RWPE2 (cell line): ENCODE results near the gene RPIA.
"Not testable (repeated sequence)": the region's sequence is repeated elsewhere in the genome, so short reads cannot be mapped to it uniquely, and the experiment has no call there.

Experiments
- ATAC-seq: fragments of 200-7000 bp; cut with Tn5 transposase; 3 replicates; pipeline ENCODE4 v1.9.1; 2021; ENCODE audit warnings: low read depth
- DNase-seq: peaks from one replicate; pipeline ENCODE4 v3.0.0-alpha.2; 2020; ENCODE audit warnings: low spot score
- H3K27ac ChIP-seq: fragments of 450-650 bp; 2 replicates; pipeline ENCODE4 v1.5.1; 2017; ENCODE audit warnings: mild to moderate bottlenecking; ENCODE audit not compliant: poor library complexity, severe bottlenecking
- H3K27me3 ChIP-seq: fragments of 250-450 bp; sonication (Bioruptor Pico); 2 replicates; pipeline ENCODE4 v1.5.1; 2021; ENCODE audit warnings: mild to moderate bottlenecking, moderate library complexity; ENCODE audit not compliant: insufficient read depth, poor library complexity, severe bottlenecking
- H3K36me3 ChIP-seq: fragments of 250-450 bp; sonication (Bioruptor Pico); 2 replicates; pipeline ENCODE4 v1.5.1; 2020; ENCODE audit warnings: low read depth, mild to moderate bottlenecking, moderate library complexity
- H3K4me1 ChIP-seq: fragments of 250-450 bp; sonication (Bioruptor Pico); 2 replicates; pipeline ENCODE4 v1.5.1; 2021; ENCODE audit warnings: mild to moderate bottlenecking, moderate library complexity; ENCODE audit not compliant: insufficient read depth, poor library complexity, severe bottlenecking
- H3K4me3 ChIP-seq: fragments of 250-450 bp; sonication (Bioruptor Pico); 2 replicates; pipeline ENCODE4 v1.5.1; 2021; ENCODE audit warnings: mild to moderate bottlenecking, moderate library complexity; ENCODE audit not compliant: severe bottlenecking
- H3K9me3 ChIP-seq: fragments of 250-450 bp; sonication (Bioruptor Pico); 2 replicates; pipeline ENCODE4 v1.5.1; 2021; ENCODE audit warnings: mild to moderate bottlenecking, moderate library complexity; ENCODE audit not compliant: severe bottlenecking
- CTCF ChIP-seq: fragments of 450-650 bp; IDR thresholded peaks from one replicate; pipeline ENCODE4 v1.5.1; 2017; ENCODE audit warnings: mild to moderate bottlenecking, moderate library complexity; ENCODE audit not compliant: poor library complexity, severe bottlenecking

Gene RPIA

GRCh38 chr2:88770016-88770415, 78.5 kb downstream of the RPIA start:
- no peak overlapping the region for H3K27ac ChIP-seq
- DNase-seq (no peak), ATAC-seq (no peak)
- no peak overlapping the region for H3K4me3 ChIP-seq
- no peaks in the 10 kb centered on the region for H3K36me3 ChIP-seq
- no peaks in the 10 kb centered on the region for H3K9me3 ChIP-seq
- TF ChIP-seq CTCF: no peak
- H3K4me1 ChIP-seq: no peaks in the 10 kb centered on the region
- H3K27me3 ChIP-seq: peaks cover 28% of the 10 kb centered on the region

GRCh38 chr2:88773233-88774028, 82.0 kb downstream of the RPIA start:
- H3K27me3 ChIP-seq: peaks cover 12% of the 10 kb centered on the region
- not testable (repeated sequence) for H3K4me1 ChIP-seq, H3K27ac ChIP-seq, H3K4me3 ChIP-seq, DNase-seq, H3K9me3 ChIP-seq, H3K36me3 ChIP-seq, ATAC-seq

DNA sequence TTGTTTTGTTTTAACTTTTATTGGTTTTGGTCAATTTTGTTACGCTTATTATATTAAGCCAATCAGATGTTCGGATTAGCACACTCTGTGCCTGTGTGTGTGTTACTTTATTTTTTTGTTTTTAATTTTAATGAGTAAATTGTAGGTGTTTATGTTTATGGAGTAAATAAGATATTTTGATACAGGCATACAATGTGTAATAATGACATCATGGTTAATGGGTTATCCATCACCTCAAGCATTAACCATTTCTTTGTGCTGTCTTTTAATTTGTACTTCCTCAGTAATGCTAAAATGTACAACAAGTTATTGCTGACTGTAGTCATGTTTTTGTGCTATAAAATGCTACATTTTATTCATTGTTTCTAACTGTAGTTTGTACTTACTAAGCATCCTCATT, 97.7 kb downstream of the RPIA start:
- not testable (repeated sequence) for H3K27me3 ChIP-seq, H3K4me1 ChIP-seq, ATAC-seq, H3K36me3 ChIP-seq, H3K4me3 ChIP-seq, H3K27ac ChIP-seq, DNase-seq, H3K9me3 ChIP-seq

DNA sequence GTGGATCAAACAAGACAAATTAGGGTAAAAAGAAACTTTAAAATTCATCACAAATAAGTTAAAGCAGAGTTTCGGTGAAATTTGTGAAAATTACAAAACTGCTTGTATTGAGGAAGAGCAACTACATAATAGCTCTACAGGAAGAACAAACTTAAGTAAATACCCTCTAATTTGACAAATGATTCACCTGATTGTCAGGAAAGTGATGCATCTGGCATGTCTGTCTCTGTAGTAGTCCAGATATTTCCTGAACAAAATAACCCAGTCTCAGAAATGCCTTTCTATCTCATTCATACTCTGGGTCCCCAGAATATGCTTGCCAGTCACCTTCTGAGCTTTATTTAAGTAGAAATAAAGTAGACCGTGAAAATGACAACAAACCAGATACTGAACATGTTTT, 104.5 kb downstream of the RPIA start:
- H3K9me3 ChIP-seq, DNase-seq, H3K4me1 ChIP-seq, H3K4me3 ChIP-seq, H3K27ac ChIP-seq, H3K36me3 ChIP-seq, H3K27me3 ChIP-seq: not testable (repeated sequence)
- peak; percentile 66 for ATAC-seq

- ATAC-seq, H3K27me3 ChIP-seq, H3K27ac ChIP-seq, H3K4me1 ChIP-seq, H3K9me3 ChIP-seq, H3K4me3 ChIP-seq, H3K36me3 ChIP-seq, DNase-seq: not testable (repeated sequence)
These were observed 105.0 kb downstream of the RPIA start for GRCh38 chr2:88796523-88796922.

DNA sequence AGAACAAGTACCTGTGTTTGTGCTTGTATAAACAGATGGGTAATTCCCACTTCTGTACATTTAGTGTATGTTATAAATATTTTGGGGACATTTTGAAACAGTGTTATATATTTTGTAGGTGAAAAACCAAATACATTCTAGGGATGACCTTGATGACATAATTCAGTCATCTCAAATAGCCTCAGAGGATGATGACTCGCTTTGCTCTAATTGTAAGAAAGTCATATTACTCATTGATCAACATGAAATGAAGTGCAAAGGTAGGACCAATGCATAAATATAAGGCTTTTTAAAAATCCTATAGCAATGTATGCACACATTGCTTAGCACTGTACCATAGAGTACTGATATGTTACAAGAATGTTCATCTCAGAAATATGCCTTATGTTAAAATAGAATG, 105.7 kb downstream of the RPIA start:
- not testable (repeated sequence) for H3K4me3 ChIP-seq, DNase-seq, H3K9me3 ChIP-seq, H3K27ac ChIP-seq, H3K27me3 ChIP-seq, H3K4me1 ChIP-seq, H3K36me3 ChIP-seq
- peak; percentile 12; the same call in 1 of the 3 replicates for ATAC-seq
